VCaP (cell line): Measurements from ENCODE around the gene CAV3.
"Not testable (repeated sequence)": the region's sequence is repeated elsewhere in the genome, so short reads cannot be mapped to it uniquely, and the experiment has no call there.

ENCODE experiments used
- H3K27ac ChIP-seq: fragments of 450-650 bp; 2 replicates; pipeline ENCODE4 v1.5.1; 2017
- TF ChIP-seq, protein P1 (sequence below): fragments of 450-650 bp; conservative IDR thresholded peaks from 2 replicates; pipeline ENCODE4 v1.5.1; 2017; ENCODE audit warnings: mild to moderate bottlenecking, moderate library complexity

Gene CAV3

DNA sequence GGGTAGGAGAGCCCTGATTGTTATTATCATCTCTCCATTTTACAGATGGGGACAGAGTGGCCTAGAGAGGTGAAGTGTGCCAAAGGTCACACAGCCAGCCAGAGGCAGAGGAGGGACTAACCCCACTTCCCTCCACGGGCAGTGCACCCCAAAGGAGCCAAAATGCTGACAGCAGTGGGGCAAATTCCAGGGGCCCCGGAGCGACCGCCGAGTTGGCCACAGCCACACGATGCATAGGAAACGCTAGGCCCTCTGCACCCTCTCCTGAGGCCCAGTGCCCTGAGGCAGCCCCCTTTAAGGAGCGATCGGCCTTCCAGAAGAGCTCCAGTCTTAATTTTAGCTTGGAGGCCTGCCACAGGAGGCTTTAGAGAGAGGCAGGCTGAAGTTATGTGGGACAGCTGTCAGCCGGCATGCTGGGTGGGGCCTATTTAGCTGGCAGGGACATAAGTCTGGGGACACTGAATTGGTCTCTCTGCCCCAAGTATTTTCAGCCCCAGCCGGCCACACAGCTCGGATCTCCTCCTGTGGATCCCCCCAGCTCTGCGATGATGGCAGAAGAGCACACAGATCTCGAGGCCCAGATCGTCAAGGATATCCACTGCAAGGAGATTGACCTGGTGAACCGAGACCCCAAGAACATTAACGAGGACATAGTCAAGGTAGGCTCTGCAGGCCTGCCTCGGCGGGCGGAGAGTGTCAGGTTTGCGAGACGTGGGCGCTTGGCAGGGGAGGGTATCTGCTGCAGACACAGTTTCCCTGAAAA, at the start of gene CAV3:
TSS of gene CAV3 (plus strand) at position 471 of the 763 bp plus-strand sequence. CDS start at position 546, 75 bp downstream.
- TF ChIP-seq, protein P1, sequence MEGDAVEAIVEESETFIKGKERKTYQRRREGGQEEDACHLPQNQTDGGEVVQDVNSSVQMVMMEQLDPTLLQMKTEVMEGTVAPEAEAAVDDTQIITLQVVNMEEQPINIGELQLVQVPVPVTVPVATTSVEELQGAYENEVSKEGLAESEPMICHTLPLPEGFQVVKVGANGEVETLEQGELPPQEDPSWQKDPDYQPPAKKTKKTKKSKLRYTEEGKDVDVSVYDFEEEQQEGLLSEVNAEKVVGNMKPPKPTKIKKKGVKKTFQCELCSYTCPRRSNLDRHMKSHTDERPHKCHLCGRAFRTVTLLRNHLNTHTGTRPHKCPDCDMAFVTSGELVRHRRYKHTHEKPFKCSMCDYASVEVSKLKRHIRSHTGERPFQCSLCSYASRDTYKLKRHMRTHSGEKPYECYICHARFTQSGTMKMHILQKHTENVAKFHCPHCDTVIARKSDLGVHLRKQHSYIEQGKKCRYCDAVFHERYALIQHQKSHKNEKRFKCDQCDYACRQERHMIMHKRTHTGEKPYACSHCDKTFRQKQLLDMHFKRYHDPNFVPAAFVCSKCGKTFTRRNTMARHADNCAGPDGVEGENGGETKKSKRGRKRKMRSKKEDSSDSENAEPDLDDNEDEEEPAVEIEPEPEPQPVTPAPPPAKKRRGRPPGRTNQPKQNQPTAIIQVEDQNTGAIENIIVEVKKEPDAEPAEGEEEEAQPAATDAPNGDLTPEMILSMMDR: no peak

DNA sequence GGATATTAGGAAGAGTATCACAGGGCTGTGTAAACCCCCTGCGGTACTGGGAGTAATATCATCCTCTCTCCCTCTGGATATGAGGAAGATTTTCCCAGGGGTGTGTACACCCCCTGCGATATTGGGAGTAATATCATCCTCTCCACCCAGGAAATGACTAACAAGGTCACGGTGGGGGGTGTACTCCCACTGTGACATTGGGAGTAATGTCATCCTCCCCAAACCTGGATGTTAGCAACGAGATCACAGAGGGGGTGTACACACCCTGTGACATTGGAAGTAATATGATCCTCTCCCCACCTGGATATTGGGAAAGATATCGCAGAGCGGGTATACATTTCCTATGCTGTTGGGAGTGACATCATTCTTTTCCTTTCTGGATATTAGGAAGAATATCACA, 48.6 kb upstream of the CAV3 start:
- H3K27ac ChIP-seq: not testable (repeated sequence)

More for the DNA sequence above, at the start of gene CAV3:
- H3K27ac ChIP-seq: no peak within 1 kb of the TSS

DNA sequence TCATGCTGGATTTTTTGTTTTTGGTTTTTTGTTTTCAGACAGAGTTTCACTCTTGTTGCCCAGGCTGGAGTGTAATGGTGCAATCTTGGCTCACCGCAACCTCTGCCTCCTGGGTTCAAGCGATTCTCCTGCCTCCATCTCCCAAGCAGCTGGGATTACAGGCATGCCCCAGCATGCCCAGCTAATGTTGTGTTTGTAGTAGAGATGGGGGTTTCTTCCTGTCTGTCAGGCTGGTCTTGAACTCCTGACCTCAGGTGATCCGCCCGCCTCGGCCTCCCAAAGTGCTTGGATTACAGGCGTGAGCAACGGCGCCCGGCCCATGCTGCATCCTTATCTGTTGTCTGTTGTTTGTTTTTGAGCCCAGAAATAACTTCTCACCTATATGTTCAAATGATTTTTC, 42.3 kb upstream of the CAV3 start:
- H3K27ac ChIP-seq: not testable (repeated sequence)

- no peak overlapping the region for H3K27ac ChIP-seq
Measured at GRCh38 chr3:8702560-8702959, 31.0 kb upstream of the CAV3 start.

GRCh38 chr3:8705575-8705974, 28.0 kb upstream of the CAV3 start:
- TF ChIP-seq, protein P1: no peak
- no peak overlapping the region for H3K27ac ChIP-seq

More at GRCh38 chr3:8702560-8702959, 31.0 kb upstream of the CAV3 start:
- TF ChIP-seq, protein P1: no peak

- peak overlapping the region; percentile 87 for H3K27ac ChIP-seq
- TF ChIP-seq, protein P1: no peak
Measured at GRCh38 chr3:8709287-8709686, 24.3 kb upstream of the CAV3 start.

- TF ChIP-seq, protein P1: no peak
- peak overlapping the region; percentile 87 for H3K27ac ChIP-seq
Measured at GRCh38 chr3:8709801-8710507, 23.6 kb upstream of the CAV3 start.

DNA sequence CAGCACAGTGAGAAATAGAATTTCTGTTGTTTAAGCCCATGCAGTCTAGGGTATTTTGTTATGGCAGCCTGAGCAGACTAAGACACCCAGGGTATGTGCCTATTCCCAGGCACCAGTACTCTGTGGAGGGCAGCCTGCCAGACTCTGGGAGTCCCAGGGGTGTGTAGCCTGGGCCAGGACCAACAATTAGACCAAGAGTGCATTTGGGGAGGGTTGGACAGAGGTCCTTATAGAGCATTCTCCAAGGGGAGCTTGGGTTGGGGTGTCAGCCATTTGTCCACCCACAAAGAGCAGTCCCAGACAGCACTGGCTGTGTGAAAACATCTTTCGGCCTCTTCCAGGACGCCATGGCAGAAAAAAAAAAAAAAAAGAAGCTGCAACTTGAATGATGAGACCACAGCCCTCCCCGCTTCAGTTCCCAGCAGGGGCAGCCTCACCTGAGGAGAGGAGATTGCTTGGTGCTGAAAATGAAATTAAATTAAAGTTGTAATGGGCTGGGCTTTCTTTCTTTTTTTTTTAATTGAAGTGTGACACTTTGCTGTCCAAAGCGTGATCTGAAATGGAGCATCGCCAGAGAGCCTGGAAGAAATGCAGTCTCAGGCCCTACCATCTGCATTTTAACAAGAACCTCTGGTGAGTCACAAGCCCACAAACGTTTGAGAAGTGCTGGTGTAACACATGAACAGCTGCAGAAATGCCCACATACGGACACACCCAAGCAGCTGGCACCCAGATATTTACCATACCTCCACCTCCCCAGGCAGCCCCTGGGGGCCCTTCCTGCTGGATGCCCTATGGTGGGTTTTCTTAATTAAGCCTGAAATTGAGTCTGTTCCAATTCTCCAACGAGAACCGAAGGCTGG, 21.3 kb upstream of the CAV3 start:
- H3K27ac ChIP-seq: peak overlapping the region; percentile 87; the same call in 1 of the 2 replicates
- TF ChIP-seq, protein P1: no peak
